Measurements from ENCODE around the gene OPN1LW. TPM values are rescaled to one million over a fixed set of nuclear protein-coding genes. Genes with fewer than 3 reads are reported as not detected.
A peak's percentile ranks its signal among the peaks of the same experiment; 100 is the strongest.

The OPN1LW gene
- total RNA-seq, 2 experiments from 2014 or later: not detected

DNA sequence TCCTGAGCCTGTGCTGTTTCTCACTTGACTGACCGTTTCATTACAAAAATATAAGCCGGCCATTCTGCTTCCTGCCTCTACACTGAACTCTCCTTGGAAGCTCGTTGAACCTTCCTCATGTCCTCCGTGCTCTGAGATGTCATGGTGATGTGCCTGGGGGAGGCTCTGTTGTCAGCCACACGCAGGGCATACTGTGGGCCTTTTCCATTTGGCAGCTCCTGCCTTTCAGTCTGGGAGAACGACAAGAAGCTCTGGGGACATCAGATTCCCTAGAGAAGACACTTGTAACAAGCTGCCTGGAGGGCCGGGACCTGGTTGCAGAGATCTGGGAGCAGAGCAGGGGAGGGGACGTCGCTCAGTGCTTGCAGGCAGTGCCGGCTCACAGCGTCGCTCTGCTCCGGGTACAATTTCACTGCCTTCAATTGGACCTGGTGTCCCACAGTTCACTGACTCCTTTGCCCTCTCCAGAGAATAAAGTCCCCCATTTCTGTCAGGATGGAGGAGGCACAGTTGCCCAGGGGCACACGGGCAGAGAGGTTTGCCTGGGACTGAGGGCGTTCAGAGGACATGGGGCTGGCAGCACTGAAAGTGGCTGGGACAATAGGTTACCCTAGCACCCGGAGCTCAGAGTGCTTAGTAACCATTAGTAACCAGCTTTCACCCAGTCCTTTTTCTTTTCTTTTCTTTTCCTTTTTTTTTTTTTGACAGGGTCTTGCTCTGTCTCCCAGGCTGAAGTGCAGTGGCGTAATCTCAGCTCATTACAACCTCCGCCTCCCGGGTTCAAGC, 27.4 kb upstream of the OPN1LW start:
- DNase-seq: no peak
- no peak overlapping the region for H3K4me3 Mint-ChIP-seq
- no peaks in the 10 kb centered on the region for H3K36me3 Mint-ChIP-seq
- no peaks in the 10 kb centered on the region for H3K27me3 Mint-ChIP-seq
- ChIA-PET CTCF (interaction anchor here (1.0 kb wide), 1 partner anchor 21 kb away, joined by 3 read pairs; no protein-coding TSS in a partner anchor), POLR2A (no interaction called here)
- peaks cover 6% of the 10 kb centered on the region for H3K4me1 Mint-ChIP-seq (ENCODE audit: low read depth)
- intact Hi-C loops (cut with micrococcal nuclease): no loop called here
- H3K9me3 Mint-ChIP-seq: no peaks in the 10 kb centered on the region
- H3K27ac Mint-ChIP-seq: no peak overlapping the region

DNA sequence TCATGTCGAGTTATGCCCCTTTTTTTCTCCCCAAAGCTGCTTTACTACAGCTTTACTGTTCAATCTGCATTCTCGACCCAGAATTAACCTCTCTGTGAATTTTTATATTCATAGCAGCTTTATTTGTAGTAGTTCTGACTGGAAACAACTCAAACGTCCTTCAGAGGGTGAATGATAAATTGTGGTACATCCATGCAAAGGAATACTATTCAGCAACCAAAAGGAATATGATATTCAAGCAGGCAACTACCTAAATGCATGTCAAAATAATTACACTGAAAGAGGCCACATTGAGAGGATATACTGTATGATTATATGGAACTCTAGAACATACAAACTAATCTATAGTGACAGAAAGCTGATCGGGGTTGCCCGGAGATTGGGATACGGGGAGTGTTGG, 26.5 kb upstream of the OPN1LW start:
- H3K4me3 Mint-ChIP-seq: no peak overlapping the region
- H3K27ac Mint-ChIP-seq: no peak overlapping the region

DNA sequence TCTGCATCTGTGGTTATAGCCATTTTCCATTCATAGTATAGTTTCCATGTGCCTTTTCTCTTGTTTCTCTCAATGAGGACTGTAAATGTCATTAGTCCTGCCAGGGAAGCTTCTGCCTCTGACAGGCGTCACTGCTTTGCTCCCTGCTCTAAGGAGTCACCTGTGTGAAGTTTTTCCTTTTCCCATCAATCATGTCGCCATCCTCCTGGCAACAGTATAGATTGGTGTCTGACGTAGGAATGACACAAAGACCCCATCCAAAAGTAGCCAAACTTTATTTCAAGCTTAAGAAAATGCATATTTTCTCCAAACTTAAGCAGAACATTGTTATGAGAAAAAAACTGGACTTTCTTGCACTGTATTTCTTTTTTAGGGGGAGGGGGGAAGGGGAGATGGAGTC, 23.5 kb upstream of the OPN1LW start:
- ChIA-PET POLR2A (no interaction called here), CTCF (no interaction called here)
- no peak overlapping the region for H3K4me3 Mint-ChIP-seq
- H3K27ac Mint-ChIP-seq: no peak overlapping the region
- no peaks in the 10 kb centered on the region for H3K27me3 Mint-ChIP-seq
- H3K36me3 Mint-ChIP-seq: no peaks in the 10 kb centered on the region
- intact Hi-C loops (cut with micrococcal nuclease): no loop called here
- no peaks in the 10 kb centered on the region for H3K9me3 Mint-ChIP-seq
- DNase-seq: no peak
- H3K4me1 Mint-ChIP-seq (ENCODE audit: low read depth): peaks cover 12% of the 10 kb centered on the region

More for the DNA sequence above, 26.5 kb upstream of the OPN1LW start:
- Mint-ChIP-seq H3K27me3 (no peaks in the 10 kb centered on the region), H3K4me1 (ENCODE audit: low read depth) (peaks cover 3% of the 10 kb centered on the region), H3K9me3 (no peaks in the 10 kb centered on the region), H3K36me3 (no peaks in the 10 kb centered on the region)
- POLR2A ChIA-PET: interaction anchor here (0.6 kb wide), 1 partner anchor 10 kb away, joined by 4 read pairs; no protein-coding TSS in a partner anchor
- no peak for DNase-seq
- intact Hi-C loops (cut with micrococcal nuclease): no loop called here
- CTCF ChIA-PET: no interaction called here

DNA sequence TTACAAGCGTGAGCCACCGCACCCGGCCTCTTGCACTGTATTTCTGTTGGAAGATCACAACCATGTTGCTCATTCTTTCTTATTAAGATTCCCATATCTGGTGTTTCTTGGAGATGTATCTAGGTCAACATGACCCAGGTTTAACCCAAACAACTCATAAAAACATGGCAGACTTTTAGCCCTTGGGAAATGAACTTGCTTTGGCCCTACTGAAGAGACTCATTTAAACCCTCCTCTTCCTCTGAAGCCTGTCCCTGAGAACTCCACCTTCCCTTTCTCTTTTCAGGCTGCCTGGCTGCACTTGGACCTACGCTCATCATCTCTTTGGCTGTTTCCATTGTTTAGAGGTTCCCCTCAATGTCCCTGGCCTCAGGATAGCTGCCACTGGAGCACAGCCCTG, 22.8 kb upstream of the OPN1LW start:
- POLR2A ChIA-PET: no interaction called here
- no peak overlapping the region for H3K27ac Mint-ChIP-seq
- intact Hi-C loops (cut with micrococcal nuclease): no loop called here
- no peaks in the 10 kb centered on the region for H3K27me3 Mint-ChIP-seq
- H3K4me1 Mint-ChIP-seq (ENCODE audit: low read depth): peaks cover 12% of the 10 kb centered on the region
- H3K9me3 Mint-ChIP-seq: no peaks in the 10 kb centered on the region
- H3K36me3 Mint-ChIP-seq: no peaks in the 10 kb centered on the region
- H3K4me3 Mint-ChIP-seq: no peak overlapping the region
- CTCF ChIA-PET: no interaction called here
- no peak for DNase-seq

DNA sequence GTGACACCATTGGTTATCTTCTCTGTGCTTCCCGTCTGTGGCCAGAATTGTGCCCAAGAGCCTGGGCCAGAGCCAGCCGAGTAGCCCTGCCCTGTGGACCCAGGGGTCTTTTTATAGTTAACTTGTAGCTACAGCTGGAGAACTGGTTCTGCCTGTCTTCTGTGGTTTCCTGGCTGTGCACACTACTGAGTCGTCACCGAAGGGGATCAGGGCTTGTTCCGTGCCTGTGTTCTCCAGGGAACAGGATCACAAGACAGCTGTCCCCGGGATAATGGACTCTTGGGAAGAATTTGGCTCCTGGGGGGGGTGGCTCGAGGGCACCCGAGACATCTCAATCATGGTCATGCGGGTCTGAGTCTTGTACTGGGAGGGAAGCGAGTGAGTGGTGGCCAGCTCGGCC, 22.1 kb upstream of the OPN1LW start:
- DNase-seq: no peak
- Mint-ChIP-seq H3K4me3 (no peak overlapping the region), H3K27ac (no peak overlapping the region), H3K9me3 (no peaks in the 10 kb centered on the region), H3K27me3 (no peaks in the 10 kb centered on the region), H3K4me1 (ENCODE audit: low read depth) (peaks cover 12% of the 10 kb centered on the region), H3K36me3 (no peaks in the 10 kb centered on the region)
- ChIA-PET CTCF (no interaction called here), POLR2A (no interaction called here)
- intact Hi-C loops (cut with micrococcal nuclease): no loop called here

DNA sequence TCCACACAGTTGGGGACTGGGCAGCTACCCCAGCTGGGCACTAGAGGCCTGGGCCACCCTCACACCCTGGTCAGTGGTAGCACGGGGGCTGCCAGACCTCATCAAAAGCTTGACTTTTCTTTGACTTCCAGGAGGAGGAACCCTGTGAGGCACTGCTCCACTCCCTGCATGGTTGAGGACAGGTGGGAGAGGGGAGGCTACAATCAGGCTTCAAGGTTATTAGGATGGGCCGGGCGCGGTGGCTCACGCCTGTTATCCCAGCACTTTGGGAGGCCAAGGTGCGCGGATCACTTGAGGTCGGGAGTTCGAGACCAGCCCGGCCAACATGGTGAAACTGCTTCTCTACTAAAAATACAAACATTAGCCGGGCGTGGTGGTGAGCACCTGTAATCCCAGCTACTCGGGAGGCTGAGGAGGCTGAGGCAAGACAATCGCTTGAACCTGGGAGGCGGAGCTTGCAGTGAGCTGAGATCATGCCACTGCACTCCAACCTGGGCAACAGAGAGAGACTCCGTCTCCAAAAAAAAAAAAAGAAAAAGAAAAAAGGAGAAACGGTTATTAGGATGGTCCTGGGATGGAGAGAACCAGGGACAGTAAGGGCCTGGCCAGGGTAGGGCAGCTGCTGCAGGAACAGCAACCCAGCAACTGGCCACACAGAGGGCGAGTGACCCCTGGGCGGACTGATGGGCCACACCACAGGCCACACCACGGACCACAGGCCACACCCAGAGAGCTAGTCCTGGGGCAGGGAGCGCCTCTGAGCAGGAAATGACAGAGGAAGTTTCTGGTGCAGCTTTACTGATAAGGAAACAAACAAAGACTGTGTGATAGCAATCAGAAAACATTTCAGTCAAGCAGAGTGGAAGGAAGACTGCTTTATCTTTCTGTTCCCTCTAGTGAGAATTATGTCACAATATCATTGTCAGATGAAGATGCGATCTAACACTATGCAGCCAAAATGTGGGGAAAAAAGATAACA, 20.5 kb upstream of the OPN1LW start:
- H3K27me3 Mint-ChIP-seq: no peaks in the 10 kb centered on the region
- intact Hi-C loops (cut with micrococcal nuclease): no loop called here
- POLR2A ChIA-PET: interaction anchor here (0.9 to 1.2 kb wide), 2 partner anchors 25 to 103 kb away, joined by 3 to 7 read pairs; no protein-coding TSS in a partner anchor
- H3K4me1 Mint-ChIP-seq (ENCODE audit: low read depth): peaks cover 12% of the 10 kb centered on the region
- CTCF ChIA-PET: interaction anchor here (0.9 to 1.2 kb wide), 2 partner anchors 12 kb away, joined by 3 to 5 read pairs; no protein-coding TSS in a partner anchor
- H3K4me3 Mint-ChIP-seq: no peak overlapping the region
- peak; percentile 47 for DNase-seq
- no peaks in the 10 kb centered on the region for H3K9me3 Mint-ChIP-seq
- no peaks in the 10 kb centered on the region for H3K36me3 Mint-ChIP-seq
- peak overlapping the region; percentile 35 for H3K27ac Mint-ChIP-seq

DNA sequence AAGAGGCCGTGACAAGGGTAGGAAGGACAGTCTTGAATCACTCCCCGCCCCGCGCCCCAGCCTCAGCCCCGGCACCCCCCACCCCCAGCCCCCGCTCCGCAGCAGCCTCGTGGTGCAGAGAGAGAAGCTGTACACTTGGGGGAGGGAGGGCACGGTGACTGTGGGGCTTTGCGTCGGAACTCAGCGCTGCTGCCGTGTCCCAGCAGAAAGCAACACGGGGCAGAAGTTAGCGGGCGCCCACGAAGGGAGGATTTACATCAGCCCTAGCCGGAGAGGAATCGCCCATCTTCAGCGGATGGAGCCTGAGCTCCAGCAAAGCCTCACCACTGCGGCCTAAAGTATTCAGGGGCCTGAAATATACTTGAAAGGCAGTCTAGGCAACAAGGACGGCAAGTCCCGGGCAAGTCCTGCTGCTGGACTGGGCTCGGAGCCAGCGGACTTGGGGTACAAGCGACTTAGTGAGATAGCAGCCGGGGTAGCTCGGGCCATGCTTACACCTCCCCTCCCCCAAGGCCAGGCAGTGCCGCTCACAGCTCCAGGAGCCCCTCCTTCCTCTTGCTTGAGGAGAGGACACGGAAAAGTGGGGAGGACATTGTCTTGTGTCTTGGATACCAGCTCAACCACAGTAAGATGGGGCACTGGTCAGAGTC, 18.5 kb upstream of the OPN1LW start:
- Mint-ChIP-seq H3K27me3 (no peaks in the 10 kb centered on the region), H3K4me3 (no peak overlapping the region), H3K9me3 (no peaks in the 10 kb centered on the region), H3K4me1 (ENCODE audit: low read depth) (peaks cover 12% of the 10 kb centered on the region), H3K36me3 (no peaks in the 10 kb centered on the region), H3K27ac (no peak overlapping the region)
- CTCF ChIA-PET: no interaction called here
- POLR2A ChIA-PET: no interaction called here
- intact Hi-C loops (cut with micrococcal nuclease): no loop called here
- DNase-seq: no peak

DNA sequence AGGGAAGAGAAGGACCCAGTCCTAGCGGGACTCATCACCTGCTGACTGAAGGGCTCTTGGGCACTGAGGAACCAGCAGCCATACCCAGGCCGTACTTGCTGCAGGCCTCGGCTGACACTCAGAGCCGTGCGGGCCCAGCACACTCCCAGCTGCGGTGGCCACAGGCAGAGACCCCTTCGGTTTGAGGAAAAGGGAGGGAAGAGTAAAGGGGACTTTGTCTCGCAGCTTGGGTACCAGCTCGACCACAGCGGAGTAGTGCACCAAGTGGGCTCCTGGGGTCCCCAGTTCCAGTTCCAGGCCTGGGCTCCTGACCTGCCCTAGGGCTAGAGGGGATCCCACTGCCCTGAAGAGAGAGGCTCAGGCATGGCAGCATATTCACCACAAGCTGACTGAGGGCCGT, 17.9 kb upstream of the OPN1LW start:
- Mint-ChIP-seq H3K9me3 (no peaks in the 10 kb centered on the region), H3K27ac (no peak overlapping the region), H3K36me3 (no peaks in the 10 kb centered on the region), H3K4me3 (no peak overlapping the region), H3K27me3 (no peaks in the 10 kb centered on the region), H3K4me1 (ENCODE audit: low read depth) (peaks cover 12% of the 10 kb centered on the region)
- DNase-seq: no peak
- CTCF ChIA-PET: no interaction called here
- intact Hi-C loops (cut with micrococcal nuclease): no loop called here
- POLR2A ChIA-PET: no interaction called here

DNA sequence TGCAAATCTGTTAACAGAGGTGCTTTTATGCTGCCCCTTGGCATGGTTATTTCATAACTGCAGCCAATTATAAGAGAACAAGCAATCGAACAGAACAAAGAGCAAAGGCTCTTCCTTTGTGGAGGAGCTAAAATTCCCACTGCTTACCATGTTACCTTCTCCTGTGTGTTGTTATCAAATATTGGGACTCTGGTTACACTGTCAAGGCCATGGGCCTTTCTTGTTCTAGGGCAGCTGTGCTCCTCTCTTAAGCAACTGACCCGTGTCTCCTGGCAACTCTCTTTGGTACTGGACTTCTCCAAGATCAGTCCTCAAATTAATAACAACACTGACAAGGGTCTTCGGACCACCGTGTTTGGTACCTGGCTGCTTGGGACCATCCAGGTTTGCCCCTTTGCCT, 12.1 kb upstream of the OPN1LW start:
- no peaks in the 10 kb centered on the region for H3K9me3 Mint-ChIP-seq
- ChIA-PET POLR2A (no interaction called here), CTCF (no interaction called here)
- H3K4me1 Mint-ChIP-seq (ENCODE audit: low read depth): peaks cover 20% of the 10 kb centered on the region
- no peaks in the 10 kb centered on the region for H3K36me3 Mint-ChIP-seq
- no peaks in the 10 kb centered on the region for H3K27me3 Mint-ChIP-seq
- no peak for DNase-seq
- no peak overlapping the region for H3K4me3 Mint-ChIP-seq
- no peak overlapping the region for H3K27ac Mint-ChIP-seq
- intact Hi-C loops (cut with micrococcal nuclease): no loop called here

DNA sequence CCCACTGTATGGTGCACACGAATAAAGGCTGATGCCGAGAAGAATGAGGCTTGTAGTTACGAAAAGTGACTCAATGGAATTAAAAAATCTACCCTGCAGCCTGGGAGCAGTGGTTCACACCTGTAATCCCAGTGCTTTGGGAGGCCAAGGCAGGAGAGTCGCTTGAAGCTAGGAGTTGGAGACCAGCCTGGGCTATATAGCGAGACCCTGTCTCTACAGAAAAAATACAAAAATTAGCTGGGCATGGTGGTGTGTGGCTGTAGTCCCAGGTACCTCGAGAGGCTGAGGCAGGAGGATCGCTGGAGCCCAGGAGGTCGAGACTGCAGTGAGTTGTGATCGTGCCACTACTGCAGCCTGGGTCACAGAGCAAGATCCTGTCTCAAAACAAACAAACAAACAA, 11.7 kb upstream of the OPN1LW start:
- H3K36me3 Mint-ChIP-seq: no peaks in the 10 kb centered on the region
- no peak overlapping the region for H3K4me3 Mint-ChIP-seq
- no peak for DNase-seq
- ChIA-PET CTCF (no interaction called here), POLR2A (no interaction called here)
- H3K4me1 Mint-ChIP-seq (ENCODE audit: low read depth): peaks cover 20% of the 10 kb centered on the region
- no peaks in the 10 kb centered on the region for H3K27me3 Mint-ChIP-seq
- no peak overlapping the region for H3K27ac Mint-ChIP-seq
- intact Hi-C loops (cut with micrococcal nuclease): no loop called here
- H3K9me3 Mint-ChIP-seq: no peaks in the 10 kb centered on the region

DNA sequence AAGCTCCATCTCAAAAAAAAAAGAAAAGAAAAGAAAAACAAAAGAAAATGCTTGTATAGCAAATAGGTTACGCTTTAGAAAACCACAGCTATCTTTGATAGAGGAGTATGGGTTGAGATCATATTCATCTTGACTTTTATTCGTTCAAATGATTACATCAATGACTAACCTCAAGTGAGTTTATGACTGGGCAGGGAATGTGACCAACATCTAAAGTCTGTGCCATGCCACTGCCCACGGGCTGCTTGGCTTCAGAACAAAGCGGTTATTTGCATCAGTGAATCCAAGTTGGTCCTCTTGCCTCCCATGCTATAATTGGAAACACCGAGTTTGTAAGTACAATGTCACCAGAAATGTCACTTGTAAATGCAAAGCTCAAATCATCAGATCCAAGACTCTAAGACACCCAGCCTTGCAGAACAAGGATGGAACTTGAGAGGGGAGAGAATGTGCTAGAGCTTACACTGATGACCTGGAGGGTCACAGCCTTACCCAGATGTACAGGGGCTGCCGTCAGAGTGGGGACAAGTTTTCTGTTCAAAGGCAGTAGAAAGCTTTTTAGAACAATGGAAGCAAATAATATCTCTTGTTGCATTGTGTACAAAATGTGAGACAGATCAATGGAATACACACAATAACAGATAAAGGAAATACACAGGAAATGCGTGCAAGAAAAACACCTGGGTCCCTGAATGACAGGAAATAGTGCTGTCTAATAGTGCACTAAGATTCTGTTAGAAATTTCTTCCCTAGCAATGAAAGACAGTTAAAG, 8.4 kb upstream of the OPN1LW start:
- ChIA-PET POLR2A (interaction anchor here (1.3 to 1.8 kb wide), 3 partner anchors 36 to 39 kb away, joined by 4 read pairs; partner anchors contain the start of gene MECP2), CTCF (interaction anchor here (0.9 to 1.9 kb wide), 9 partner anchors 12 to 175 kb away, joined by 3 to 9 read pairs (median 5); no protein-coding TSS in a partner anchor)
- Mint-ChIP-seq H3K9me3 (no peaks in the 10 kb centered on the region), H3K27me3 (no peaks in the 10 kb centered on the region), H3K4me1 (ENCODE audit: low read depth) (peaks cover 21% of the 10 kb centered on the region), H3K4me3 (peak overlapping the region; percentile 4), H3K27ac (peak overlapping the region; percentile 66), H3K36me3 (no peaks in the 10 kb centered on the region)
- intact Hi-C loops (cut with micrococcal nuclease): loop anchor here (1.0 kb wide), 1 partner anchor 38 kb away; the partner anchor contains the start of gene MECP2
- peak; percentile 50 for DNase-seq

Data from activated CD4-positive, alpha-beta memory T cell treated with anti-CD3 and anti-CD28 coated beads for 36 hours (primary cell).